Eye (tissue), 1 donor: ENCODE results near the gene ATP13A4.

Experiments
- DNase-seq: peaks from one replicate; pipeline ENCODE4 v3.0.0-alpha.2; 2015

Gene ATP13A4

DNA sequence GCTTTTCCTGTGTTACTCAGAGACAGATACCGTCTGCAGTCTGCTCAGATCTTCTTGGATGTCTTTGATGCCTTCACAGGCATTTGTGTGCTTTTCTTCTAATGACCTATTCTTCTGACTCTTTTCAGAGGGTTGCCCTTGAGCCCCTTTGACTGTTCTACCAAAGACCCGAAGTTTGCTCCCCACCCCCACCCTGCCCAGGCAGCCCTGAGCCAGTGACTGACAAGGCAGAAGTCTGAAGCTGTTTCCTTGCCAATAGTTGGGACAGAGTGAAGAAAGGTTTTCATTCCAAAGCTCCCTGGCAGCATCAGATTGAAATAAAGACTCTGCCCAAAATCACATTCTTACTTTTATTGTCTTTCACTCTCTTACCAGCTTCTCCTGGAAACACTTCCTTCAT, 167.1 kb downstream of the ATP13A4 start:
- peak; percentile 24 for DNase-seq

- DNase-seq, result no peak
Measured at GRCh38 chr3:193378706-193379105, 176.0 kb downstream of the ATP13A4 start, which contains the start of gene ATP13A5. ATP13A5 (minus strand) TSS chr3:193378753; CDS start chr3:193378725, 28 bp downstream.

DNA sequence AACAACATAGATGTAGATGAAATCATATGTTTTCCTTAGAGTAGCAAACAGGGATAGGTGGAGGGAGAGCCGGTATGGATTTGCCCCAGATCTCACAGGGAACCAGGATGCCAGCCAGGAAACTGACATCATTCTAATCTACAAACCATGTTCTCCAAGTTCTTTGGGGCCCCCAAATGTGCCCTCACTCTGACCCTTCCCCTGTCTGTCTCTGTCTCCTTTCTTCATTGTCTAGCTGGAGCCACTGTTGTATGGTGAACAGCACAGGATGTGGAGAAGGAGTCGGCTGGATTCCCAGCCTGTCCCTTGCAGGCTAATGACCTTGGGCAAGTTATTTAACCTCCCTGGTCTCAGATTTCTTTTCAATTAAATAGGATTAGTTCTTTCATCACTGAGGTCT, 177.1 kb downstream of the ATP13A4 start:
- peak; percentile 41 for DNase-seq

- no peak for DNase-seq
Measured at GRCh38 chr3:193375614-193376013, 179.1 kb downstream of the ATP13A4 start.

DNA sequence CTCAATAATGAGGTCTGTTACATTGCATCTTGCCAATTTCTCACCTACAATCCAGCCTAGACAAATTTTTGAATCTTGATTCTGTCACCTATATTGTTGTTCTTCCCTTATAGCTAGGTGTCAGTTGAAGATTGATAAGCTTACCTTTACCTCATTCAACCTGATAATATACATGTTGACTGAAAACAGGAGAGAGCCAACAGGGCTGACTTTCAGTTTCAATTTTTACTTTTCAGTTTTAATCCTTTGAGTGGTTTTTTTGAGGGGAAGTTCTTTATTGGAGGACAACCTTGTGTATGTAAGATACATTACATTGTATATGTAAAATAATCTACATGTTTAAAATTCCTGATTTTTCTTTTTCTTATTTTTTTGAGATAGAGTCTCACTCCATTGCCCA, 181.9 kb downstream of the ATP13A4 start:
- DNase-seq, result no peak

DNA sequence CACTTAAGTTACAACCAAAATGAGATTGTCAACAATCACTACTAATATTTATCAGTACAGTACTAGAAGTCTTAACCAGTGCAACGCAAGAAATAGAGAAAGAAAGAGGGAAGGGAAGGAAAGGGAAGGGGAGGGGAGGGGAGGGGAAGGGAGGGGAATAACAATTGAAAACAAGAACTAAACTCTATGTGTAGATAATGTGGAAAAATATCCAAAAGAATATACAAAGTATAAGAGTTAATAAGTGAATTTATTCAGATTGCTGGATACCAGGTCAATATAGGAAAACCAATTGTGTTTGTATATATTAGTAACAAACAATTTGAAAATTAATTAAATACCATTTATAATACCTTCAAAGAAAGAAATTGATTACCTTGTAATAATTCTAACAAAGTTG, 186.8 kb downstream of the ATP13A4 start:
- no peak for DNase-seq

DNA sequence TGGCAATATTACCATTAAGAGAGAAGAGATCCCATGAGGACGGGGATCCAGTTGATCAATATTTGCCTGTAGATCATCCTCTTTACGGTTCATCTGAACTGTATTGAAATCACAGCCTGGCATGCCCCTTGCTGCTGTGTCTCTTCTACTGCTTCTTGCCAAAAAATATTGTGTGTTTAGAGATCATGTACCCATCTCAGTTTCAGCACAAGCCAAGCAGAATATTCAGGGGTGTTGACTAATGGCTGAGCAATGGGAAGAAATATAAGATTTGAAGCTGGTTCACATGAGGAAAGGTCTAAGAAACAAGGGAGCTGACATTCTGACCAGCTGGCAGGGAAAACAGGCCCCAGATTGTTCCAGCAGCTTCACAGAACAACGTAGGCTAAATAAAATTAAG, 197.4 kb downstream of the ATP13A4 start:
- no peak for DNase-seq

DNA sequence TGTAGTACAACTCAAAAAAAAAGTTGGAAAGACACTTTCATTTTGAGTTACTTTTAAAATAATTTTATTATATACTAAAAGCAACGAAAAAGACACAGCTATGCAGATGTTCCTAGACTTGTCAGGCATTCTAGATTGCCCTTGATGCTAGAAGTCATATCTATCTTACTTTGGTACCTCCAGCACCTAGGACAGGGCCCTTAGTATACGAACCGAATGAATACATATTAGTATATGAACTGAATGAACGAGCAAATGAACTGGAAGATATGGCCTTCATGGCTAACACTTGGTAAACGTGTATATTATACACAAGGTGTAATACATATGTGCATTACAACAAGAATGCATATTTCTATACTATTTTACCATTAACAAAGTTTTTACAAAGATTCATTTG, 200.3 kb downstream of the ATP13A4 start:
- DNase-seq, result no peak
